ENCODE results near the gene PGC.

PGC gene

GRCh38 chr6:41728073-41728936, 18.9 kb downstream of the PGC start:
- no peak for DNase-seq

GRCh38 chr6:41727705-41728072, 19.5 kb downstream of the PGC start:
- no peak for DNase-seq

GRCh38 chr6:41726876-41727275, 20.3 kb downstream of the PGC start:
- no peak for DNase-seq

- DNase-seq, result no peak
Observed at GRCh38 chr6:41724586-41725501, 22.4 kb downstream of the PGC start.

- DNase-seq, result no peak
Observed at GRCh38 chr6:41724228-41724580, 23.0 kb downstream of the PGC start.

GRCh38 chr6:41723530-41724227, 23.5 kb downstream of the PGC start:
- no peak for DNase-seq

GRCh38 chr6:41722969-41723529, 24.1 kb downstream of the PGC start:
- no peak for DNase-seq

- no peak for DNase-seq
Observed at GRCh38 chr6:41721414-41721813, 25.8 kb downstream of the PGC start.

- no peak for DNase-seq
Observed at GRCh38 chr6:41720783-41721182, 26.4 kb downstream of the PGC start.

- DNase-seq, result no peak
Observed at GRCh38 chr6:41720262-41720620, 27.0 kb downstream of the PGC start.

GRCh38 chr6:41719436-41720261, 27.5 kb downstream of the PGC start:
- no peak for DNase-seq

GRCh38 chr6:41718828-41719227, 28.4 kb downstream of the PGC start:
- no peak for DNase-seq

- no peak for DNase-seq
Observed at GRCh38 chr6:41717392-41717736, 29.8 kb downstream of the PGC start.

- no peak for DNase-seq
Observed at GRCh38 chr6:41716516-41717391, 30.4 kb downstream of the PGC start.

GRCh38 chr6:41715795-41716515, 31.2 kb downstream of the PGC start:
- no peak for DNase-seq

GRCh38 chr6:41714556-41715273, 32.5 kb downstream of the PGC start:
- no peak for DNase-seq

- DNase-seq, result no peak
Observed at GRCh38 chr6:41713650-41714291, 33.4 kb downstream of the PGC start.

GRCh38 chr6:41713159-41713649, 34.0 kb downstream of the PGC start:
- peak; percentile 30 for DNase-seq

- peak; percentile 88 for DNase-seq
Observed at GRCh38 chr6:41712651-41713103, 34.5 kb downstream of the PGC start.
